Heart left ventricle (tissue), 16 donors: ENCODE measurements around the gene FLII. TPM values are rescaled to one million over a fixed set of nuclear protein-coding genes. Genes with fewer than 3 reads are reported as not detected.

Source experiments
- ATAC-seq, 4 donors: fragments of 200-7000 bp; cut with Tn5 transposase; one replicate each; pipeline ENCODE4 v1.9.1; 2020 to 2022; ENCODE audit warnings: moderate library complexity in 4 of 4, mild to moderate bottlenecking in 3 of 4, moderate number of reproducible peaks in 1 of 4
- DNase-seq, 5 donors: peaks; one replicate each; pipeline ENCODE4 v3.0.0-alpha.2; 2020
- H3K27ac ChIP-seq, 12 donors: fragments of 200-600 bp; sonication (generic) in 4 of 12; one replicate each; pipeline versions ENCODE4 v1.5.0 to v1.8.0; 2016 to 2022; ENCODE audit warnings: mild to moderate bottlenecking in 2 of 12
- H3K27me3 ChIP-seq, 9 donors: fragments of 200-600 bp; sonication (generic) in 2 of 9; one replicate each; pipeline versions ENCODE4 v1.5.1 to v1.8.0; 2016 to 2022; ENCODE audit warnings: mild to moderate bottlenecking in 3 of 9
- H3K36me3 ChIP-seq, 9 donors: fragments of 200-600 bp; sonication (generic) in 2 of 9; one replicate each; pipeline versions ENCODE4 v1.5.0 to v1.8.0; 2018 to 2022; ENCODE audit warnings: mild to moderate bottlenecking in 2 of 9
- H3K4me1 ChIP-seq, 12 donors: fragments of 200-600 bp; sonication (generic) in 4 of 12; one replicate each; pipeline versions ENCODE4 v1.5.0 to v1.8.0; 2016 to 2022; ENCODE audit warnings: mild to moderate bottlenecking in 3 of 12
- H3K4me3 ChIP-seq, 12 donors: fragments of 200-600 bp; sonication (generic) in 4 of 12; one replicate each; pipeline versions ENCODE4 v1.5.0 to v1.8.0; 2017 to 2022; ENCODE audit warnings: mild to moderate bottlenecking in 9 of 12, moderate library complexity in 4 of 12
- H3K9me3 ChIP-seq, 12 donors: fragments of 200-600 bp; sonication (generic) in 4 of 12; one replicate each; pipeline versions ENCODE4 v1.5.0 to v1.8.0; 2016 to 2022; ENCODE audit warnings: mild to moderate bottlenecking in 1 of 12
- CTCF ChIP-seq, 12 donors: fragments of 200-600 bp; sonication (generic) in 4 of 12; IDR thresholded peaks; one replicate each; pipeline versions ENCODE4 v1.5.0 to v1.8.0; 2018 to 2022; ENCODE audit warnings: antibody characterized with exemption in 12 of 12, mild to moderate bottlenecking in 5 of 12
- POLR2A ChIP-seq, 2 donors: fragments of 450-650 bp; IDR thresholded peaks; one replicate each; pipeline ENCODE4 v1.6.1; 2017; ENCODE audit warnings: antibody characterized with exemption in 2 of 2, mild to moderate bottlenecking in 2 of 2, moderate library complexity in 2 of 2
- WGBS, 4 donors: extraction: QIAGEN DNeasy Blood & Tissue Kit in 2 of 4; methylation state at CpG; one replicate each; pipeline versions ENCODE4 v1.1.5 to v1.1.7; 2013 to 2018; 5-methylcytosine and 5-hydroxymethylcytosine counted together
- intact Hi-C, 10 donors: fragments of 100-400 bp; cut with DNase I; formaldehyde crosslinking; loops; one replicate each; pipeline versions ENCODE4 v1.11.1 to v1.14.2; 2022
- polyA plus RNA-seq, 2 donors: library from polyadenylated mRNA; stranded (reverse); fragments of 200-250 nt; gene quantifications; one replicate each; pipeline ENCODE4 v1.2.3, GENCODE V29; 2013
- total RNA-seq, 9 donors: library from RNA; depleted of rRNA in 2 of 9; stranded (reverse); fragments of >200 nt in 2 of 9; fragmentation: NEBNext Ultra II Directional in 3 of 9; extraction: Animal tissue kit (Norgen Biotek cat#: 25700) in 3 of 9; gene quantifications; one replicate each; pipeline versions ENCODE4 v1.1.0 to v1.2.4, GENCODE V29; 2016 to 2023
- donor health status: ischemic (EF 13 %, LVEDD 7.1; RV severe dilation, severe dysfunction).
- donor health status: healthy with polysubstance abuse.
- donor health status: DM: no; HTN: yes; CAD: no.
- donor health status: DM: no; HTN: no; CAD: no.
- donor health status: ischemic (EF 25% LVEDD 6.9; RV normal size, moderate dysfunction).
- donor health status: ischemic (EF 25% LVEDD 5.7; RV mildly dilated, moderate dysfunction).
- donor health status: healthy.
- donor health status: DM: yes; HTN: yes; CAD: no.
- donor health status: ischemic (EF 35%, LVEDD 5.7; RV mildly dilated, moderate dysfunction).
- donor health status: nonischemic (EF 11% LVEDD 7.7; RV severe dilation, severe dysfunction).
- donor health status: DM: yes; HTN: yes; CAD: no.
- donor health status: PGD.
- donor health status: ischemic (EF 29% LVEDD 5.4; RV normal size, mild dysfunction).
- donor health status: nonischemic (EF 23%, LVEDD 6.1; RV moderate dilation, normal function).

FLII gene
- total and polyA plus RNA-seq, 11 donors: 218 to 535 (median 321) TPM

GRCh38 chr17:18235743-18236256 is 22.7 kb downstream of the FLII start:
- Histone ChIP-seq H3K9me3 (no peaks in the 10 kb centered on the region), H3K4me1 (peaks cover 0 to 8% (median 0%) of the 10 kb centered on the region in 12 donors), H3K27ac (no peak overlapping the region), H3K36me3 (peaks cover 0 to 66% (median 31%) of the 10 kb centered on the region in 9 donors), H3K27me3 (no peaks in the 10 kb centered on the region), H3K4me3 (no peak overlapping the region)
- DNase-seq (no peak), ATAC-seq (no peak)
- intact Hi-C loops: no loop called here
- TF ChIP-seq CTCF (IDR thresholded peaks at IDR 0.05) (no peak), POLR2A (IDR thresholded peaks at IDR 0.05) (no peak)
- WGBS, 4 donors: 76 to 89% (median 80%) methylated on average over 12 to 14 of the region's 14 CpGs

- intact Hi-C loops: no loop called here
- H3K36me3 ChIP-seq: peaks cover 0 to 61% (median 31%) of the 10 kb centered on the region in 9 donors
- H3K4me1 ChIP-seq: peaks cover 0 to 7% (median 0%) of the 10 kb centered on the region in 12 donors
- H3K27me3 ChIP-seq: no peaks in the 10 kb centered on the region
- ATAC-seq (no peak), DNase-seq (no peak)
- no peaks in the 10 kb centered on the region for H3K9me3 ChIP-seq
- no peak for TF ChIP-seq CTCF (IDR thresholded peaks at IDR 0.05)
- TF ChIP-seq POLR2A (IDR thresholded peaks at IDR 0.05): no peak
- H3K4me3 ChIP-seq: no peak overlapping the region
- 96 to 97% (median 96%) methylated on average over 21 to 22 of the region's 22 CpGs for WGBS, 4 donors
- no peak overlapping the region for H3K27ac ChIP-seq
Observed at GRCh38 chr17:18234853-18235380, 23.6 kb downstream of the FLII start.

- no peaks in the 10 kb centered on the region for H3K4me1 ChIP-seq
- H3K27ac ChIP-seq: no peak overlapping the region
- TF ChIP-seq POLR2A (IDR thresholded peaks at IDR 0.05): no peak
- no peak for TF ChIP-seq CTCF (IDR thresholded peaks at IDR 0.05)
- WGBS, 4 donors: 96 to 100% (median 97%) methylated on average over 2 to 22 of the region's 22 CpGs
- H3K27me3 ChIP-seq: no peaks in the 10 kb centered on the region
- peaks cover 0 to 61% (median 31%) of the 10 kb centered on the region in 9 donors for H3K36me3 ChIP-seq
- no peak overlapping the region for H3K4me3 ChIP-seq
- no peaks in the 10 kb centered on the region for H3K9me3 ChIP-seq
- intact Hi-C loops: no loop called here
- DNase-seq (peak in 1 of 5 donors; percentile 61), ATAC-seq (no peak)
Observed at GRCh38 chr17:18233803-18234518, 24.6 kb downstream of the FLII start.

GRCh38 chr17:18231164-18231563 is 27.4 kb downstream of the FLII start:
- DNase-seq (no peak), ATAC-seq (no peak)
- TF ChIP-seq POLR2A (IDR thresholded peaks at IDR 0.05) (no peak), CTCF (IDR thresholded peaks at IDR 0.05) (no peak)
- Histone ChIP-seq H3K9me3 (no peaks in the 10 kb centered on the region), H3K27me3 (no peaks in the 10 kb centered on the region), H3K4me3 (no peak overlapping the region), H3K27ac (no peak overlapping the region), H3K36me3 (peaks cover 0 to 42% (median 17%) of the 10 kb centered on the region in 9 donors), H3K4me1 (peaks cover 0 to 10% (median 7%) of the 10 kb centered on the region in 12 donors)
- WGBS, 4 donors: 66 to 77% (median 69%) methylated on average over 9 of the region's 9 CpGs
- intact Hi-C loops: no loop called here
